Amygdala (tissue), 56 donors: ENCODE data around the gene KIZ.

ENCODE experiments used
- DNase-seq, 56 donors: peaks; one replicate each; lab custom pipeline; 2025; lab: John Stamatoyannopoulos, UW

Gene KIZ

DNA sequence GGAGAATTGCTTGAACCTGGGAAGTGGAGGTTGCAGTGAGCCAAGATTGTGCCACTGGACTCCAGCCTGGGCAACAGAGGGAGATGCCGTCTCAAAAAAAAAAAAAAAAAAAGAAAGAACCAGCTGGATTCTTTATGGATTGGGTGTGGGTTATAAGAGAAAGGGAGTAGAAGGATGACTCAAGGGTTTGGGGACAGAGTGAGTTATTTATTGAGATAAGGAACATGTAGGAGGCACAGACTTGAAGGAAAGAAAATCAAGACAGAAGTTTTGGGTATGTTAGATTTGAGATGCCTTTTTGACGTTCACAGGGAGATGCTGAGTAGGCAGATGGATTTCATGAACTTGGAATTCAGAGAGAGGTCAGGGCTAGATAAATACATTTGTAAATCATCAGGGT lies 47.6 kb downstream of the KIZ start:
- DNase-seq: no peak

DNA sequence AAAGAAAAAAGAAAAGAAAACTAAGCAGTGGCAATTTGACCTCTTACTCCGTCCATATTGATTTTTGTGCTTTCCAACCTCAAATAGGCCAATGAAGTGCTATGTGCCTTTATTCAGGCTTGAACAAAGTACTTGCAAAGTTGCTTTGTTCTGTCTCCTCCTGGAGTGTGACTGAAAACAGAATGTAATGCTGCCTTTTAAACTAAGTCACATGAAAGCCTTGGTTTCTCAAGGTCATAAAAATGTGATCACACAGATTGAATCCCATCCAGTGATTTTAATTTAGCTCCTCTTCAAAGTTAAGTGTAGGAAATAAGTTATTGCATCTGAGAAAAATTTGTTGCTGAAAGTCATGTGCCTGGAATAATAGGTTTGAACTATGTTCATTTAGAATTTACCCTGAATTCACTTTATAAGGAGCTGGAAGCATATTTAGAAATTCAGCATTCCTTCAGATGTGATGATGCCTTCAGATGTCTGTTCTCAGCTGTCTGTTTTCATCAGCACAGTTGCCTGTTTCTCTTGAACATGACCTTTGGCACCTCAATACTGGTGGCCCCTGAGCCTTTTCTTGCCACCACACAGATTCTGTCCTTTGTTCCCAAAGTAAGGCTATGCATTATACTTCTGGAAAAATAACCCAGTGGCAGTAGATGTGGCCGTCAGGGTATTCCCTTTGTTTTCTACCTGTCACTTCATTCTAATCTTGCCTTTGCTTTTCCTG lies 48.8 kb downstream of the KIZ start:
- DNase-seq: no peak

DNA sequence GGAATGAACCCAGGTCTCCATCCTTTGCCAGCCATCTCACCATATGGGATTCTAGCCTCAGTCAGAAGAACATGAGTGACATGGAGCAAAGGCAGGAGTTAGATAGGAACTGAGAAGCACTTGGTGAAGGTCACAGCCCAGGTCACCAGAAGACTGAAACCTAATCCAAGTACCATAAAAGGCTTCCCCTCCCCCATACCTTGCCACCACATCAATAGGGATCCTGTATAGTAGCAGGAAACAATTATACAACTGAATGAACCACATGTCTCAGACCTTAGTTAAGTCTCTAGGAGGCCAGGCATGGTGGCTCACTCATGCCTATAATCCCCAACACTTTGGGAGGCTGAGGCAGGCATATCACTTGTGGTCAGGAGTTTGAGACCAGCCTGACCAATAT lies 49.6 kb downstream of the KIZ start:
- DNase-seq: no peak

DNA sequence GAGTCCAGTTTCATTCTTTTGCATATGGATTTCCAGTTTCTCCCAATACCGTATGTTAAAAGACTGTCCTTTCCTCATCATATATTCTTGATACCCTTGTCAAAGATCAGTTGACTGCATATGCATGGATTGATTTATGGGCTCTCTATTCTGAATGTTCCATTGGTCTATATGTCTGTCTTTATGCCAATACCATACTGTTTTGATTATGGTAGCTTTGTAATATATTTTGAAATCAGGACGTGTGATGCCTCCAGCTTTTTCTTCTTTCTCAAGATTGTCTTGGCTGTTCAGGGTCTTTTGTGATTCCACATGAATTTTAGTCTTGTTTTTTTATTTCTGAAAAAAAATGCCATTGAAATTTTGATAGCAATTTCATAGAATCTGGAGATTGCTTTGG lies 51.9 kb downstream of the KIZ start:
- no peak for DNase-seq

DNA sequence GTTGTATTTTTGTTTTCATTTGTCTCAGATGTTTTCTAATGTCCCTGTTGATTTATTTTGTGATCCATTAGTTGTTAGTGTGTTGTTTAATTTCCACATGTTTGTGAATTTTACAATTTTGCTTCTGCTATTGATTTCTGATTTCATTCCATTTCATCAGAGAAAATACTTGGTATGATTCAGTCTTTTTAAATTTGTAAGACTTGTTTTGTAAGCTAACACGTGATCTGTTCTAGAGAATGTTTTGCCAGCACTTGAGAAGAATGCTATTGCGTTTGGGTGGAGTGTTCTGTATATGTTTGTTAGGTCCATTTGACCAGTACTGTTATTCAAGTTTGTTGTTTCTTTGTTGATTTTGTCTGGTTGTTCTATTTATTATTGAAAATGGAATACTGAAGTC lies 53.9 kb downstream of the KIZ start:
- no peak for DNase-seq

DNA sequence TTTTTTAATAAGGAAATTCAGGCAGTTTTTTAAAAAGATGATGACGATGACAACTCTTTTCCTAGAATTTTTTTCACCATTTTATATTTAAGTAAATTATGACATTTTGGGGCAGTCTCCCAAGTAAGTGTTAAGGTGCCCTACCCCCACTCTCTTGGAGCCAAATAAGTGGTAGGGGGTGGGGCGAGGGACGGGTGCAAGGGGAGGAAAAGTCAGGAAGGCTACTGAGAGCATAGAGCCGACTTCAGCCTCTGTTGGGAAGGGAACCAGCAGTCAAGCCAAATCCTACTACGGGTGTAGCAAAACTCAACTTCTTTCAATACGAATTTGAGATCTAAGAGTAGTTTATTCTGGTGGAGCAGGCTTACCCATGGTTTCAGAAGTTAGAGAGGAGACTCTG lies 54.4 kb downstream of the KIZ start:
- DNase-seq: no peak

DNA sequence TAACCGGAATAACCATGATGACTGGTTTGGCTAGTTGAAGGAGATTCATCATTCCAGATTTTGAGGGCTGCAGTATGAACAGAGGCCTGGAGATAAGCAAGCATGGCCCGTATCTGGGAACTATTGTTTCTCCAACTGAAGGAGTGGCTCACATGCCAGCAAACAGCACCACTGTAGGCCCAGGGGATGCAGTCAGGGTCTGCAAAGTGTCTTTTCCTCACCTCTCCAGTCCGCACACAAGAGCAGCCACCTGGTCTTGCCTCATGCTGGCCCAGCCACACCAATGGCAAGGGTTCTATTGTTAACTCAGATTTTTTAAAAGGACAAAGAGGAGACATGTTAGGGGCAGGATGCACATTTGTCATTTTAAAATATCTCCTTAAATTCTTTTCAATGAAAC lies 55.1 kb downstream of the KIZ start:
- DNase-seq: no peak

DNA sequence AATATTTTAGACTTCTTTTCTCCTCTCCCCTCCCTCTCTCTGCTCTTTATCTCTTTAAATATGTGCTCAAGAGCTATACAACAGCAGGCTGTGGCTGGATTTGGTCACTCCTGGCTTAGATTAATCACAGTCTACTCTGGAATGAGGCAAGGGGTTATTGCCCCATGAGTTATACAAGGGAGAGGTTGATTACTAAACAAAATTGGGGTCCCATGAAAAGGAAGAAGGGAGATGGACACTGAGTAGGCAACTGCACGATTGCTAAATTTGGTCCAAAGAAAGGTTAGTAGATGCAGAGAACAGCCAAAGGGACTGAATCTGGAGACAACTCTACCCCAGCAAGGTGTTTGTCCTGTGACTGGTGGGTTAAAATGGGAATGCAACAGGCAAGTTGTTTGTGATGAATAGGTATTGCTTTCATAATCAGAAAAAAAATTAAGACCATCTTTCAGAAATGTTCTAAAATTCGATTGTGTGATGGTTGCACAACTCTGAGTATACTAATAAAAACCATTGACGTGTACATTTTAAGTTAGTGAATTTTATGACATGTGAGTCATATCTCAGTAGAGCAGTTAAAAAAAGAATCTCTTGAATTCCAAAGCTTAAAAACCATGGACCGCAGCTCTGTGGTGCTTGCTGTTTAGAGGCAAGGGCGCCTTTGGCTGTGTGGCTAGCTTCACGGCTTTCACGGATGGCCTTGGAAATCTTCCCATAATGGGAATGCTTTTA lies 57.1 kb downstream of the KIZ start:
- no peak for DNase-seq

DNA sequence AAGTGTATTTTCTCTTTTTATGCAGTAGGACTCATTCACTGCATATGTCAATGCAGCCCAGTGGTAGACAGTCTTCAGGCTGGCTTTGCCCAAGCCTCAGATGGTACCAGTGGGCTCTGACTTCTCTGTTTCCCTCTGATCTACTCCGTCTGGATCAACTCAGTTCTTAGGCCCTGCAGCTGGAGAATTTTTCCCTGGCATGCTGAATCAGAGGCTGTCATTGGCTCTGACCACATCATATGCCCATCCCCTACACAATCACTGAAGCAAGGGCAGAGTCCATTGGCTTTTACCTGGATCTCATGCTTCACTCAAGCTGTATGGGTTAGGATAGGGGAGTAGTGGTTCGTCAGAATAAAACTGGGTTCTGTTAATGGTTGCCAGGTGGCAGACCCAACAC lies 57.8 kb downstream of the KIZ start:
- no peak for DNase-seq

DNA sequence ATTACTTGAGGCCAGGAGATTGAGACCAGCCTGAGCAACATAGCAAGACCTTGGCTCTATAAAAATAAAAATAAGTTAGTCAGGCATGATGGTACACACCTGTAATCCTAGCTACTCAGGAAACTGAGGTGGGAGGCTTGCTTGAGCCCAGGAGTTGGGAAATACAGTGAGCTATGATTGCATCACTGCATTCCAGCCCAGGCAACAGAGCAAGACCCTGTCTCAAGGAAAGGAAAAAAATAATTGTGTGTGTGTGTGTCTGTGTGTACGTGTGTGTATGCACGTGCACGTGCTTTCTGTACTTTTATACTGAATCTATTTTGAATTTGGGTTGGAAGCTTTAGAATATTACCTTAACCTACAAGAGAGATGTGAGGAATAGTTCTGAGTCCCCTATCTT lies 58.9 kb downstream of the KIZ start:
- DNase-seq: no peak

DNA sequence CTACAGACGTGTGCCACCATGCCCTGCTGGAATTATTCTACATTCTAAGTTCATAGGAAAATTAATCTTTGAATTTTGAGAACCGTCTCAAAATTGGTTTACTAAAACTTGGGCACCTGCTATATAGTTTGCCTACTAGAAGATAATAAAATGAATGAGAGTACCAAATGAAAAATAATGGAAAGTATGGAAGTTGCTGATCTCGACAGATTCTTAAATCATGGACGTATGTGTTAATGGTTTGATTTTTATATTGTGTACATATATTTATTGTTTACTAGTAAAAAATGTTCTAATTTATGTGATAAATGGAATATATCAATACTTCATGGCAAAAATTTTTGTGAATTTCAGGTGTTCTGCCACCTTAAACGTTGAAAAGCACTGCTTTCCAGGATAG lies 60.0 kb downstream of the KIZ start:
- DNase-seq: no peak

DNA sequence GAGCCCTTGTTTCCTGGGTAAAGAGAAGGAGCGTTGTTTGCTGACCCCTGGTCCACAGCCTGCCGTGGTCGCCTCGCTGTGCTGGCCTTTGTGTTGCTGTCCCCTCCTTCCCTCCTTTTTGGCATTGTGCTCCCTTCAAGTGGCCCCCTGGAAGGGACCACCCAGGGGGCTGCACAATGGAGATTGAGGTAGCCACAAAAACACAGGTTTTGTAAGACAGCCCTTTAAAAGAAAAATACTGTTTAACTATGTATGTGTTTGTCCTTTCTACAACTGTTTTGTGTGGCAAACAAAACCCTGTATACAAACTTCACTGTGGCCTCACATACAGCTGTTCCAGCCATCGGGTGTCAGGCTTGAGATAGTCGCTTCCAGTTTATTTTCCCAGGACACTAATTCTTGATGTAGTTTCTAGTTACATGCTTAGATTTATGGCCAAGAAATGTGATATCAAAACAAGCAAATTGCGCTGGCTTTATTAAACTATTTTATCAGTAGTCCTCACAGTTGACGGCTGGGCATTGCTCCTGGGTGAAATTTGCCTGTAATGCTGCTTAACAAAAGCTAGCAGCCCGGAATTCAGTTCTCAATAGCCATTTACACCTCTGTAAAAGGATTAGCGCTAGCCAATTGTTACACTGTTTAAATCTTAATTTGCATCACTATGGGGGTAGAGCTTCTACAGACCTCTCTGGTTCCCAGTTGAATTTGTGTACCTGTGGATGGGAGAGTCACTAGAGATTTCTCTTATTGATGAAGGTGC lies 64.1 kb downstream of the KIZ start:
- DNase-seq: peak in 2 of 56 donors; percentile 3 to 13

DNA sequence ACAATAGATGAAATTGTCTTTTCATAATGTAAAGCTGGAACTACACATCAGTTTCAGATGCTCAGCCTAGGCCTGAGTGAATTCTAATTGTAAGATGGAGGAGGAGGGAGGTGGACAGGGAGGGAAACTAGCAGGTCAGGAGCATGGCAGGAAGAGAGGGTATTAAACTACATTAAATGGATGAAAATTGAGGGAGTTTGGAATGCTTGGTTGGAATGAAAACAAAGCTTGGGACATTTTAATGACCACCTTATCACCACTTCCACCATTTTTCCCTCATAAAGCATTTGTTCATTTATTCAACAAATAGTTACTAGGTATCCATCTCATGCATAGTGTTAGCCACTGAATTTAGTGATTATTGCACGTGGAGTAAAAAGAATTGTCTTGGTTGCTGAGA lies 65.0 kb downstream of the KIZ start:
- DNase-seq: no peak

DNA sequence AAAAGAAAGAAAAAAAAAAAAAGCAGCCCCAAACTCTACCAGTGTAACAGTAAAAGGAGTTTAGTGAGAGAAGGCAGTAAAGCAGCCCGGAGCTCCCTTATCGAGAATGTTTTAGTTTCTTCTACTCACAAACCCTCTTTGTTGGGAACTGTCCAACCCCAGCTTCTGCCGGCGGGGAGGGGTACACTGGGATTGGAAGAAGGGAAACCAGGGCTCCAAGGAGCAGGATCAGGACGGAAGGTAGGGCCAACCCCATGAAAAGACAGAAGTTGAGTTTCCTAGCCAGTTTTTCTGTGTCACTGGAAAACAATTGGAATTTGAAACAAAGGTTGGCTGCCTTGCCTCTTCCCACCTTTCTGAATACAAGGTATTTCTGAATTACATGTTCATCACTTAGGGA lies 66.0 kb downstream of the KIZ start:
- DNase-seq: peak in 1 of 56 donors; percentile 6

DNA sequence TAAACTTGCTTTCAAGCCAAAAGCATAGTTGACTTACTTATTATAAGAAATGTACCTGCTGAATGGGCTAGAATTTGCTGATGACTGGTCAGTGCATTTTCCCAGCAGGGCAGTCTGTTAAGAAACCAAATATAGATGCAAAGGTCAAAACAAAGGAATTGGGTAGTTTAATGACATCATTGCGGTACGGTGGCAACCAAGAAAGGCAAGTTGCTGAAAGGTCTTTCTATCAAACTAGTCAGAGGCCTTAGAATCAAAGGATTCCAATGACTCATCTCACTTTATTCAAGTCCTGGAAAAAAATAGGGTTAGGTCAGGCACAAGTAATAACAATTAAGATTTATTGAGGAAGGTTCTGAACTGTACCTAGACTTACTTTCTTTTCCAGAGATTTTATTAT lies 76.4 kb downstream of the KIZ start:
- no peak for DNase-seq

DNA sequence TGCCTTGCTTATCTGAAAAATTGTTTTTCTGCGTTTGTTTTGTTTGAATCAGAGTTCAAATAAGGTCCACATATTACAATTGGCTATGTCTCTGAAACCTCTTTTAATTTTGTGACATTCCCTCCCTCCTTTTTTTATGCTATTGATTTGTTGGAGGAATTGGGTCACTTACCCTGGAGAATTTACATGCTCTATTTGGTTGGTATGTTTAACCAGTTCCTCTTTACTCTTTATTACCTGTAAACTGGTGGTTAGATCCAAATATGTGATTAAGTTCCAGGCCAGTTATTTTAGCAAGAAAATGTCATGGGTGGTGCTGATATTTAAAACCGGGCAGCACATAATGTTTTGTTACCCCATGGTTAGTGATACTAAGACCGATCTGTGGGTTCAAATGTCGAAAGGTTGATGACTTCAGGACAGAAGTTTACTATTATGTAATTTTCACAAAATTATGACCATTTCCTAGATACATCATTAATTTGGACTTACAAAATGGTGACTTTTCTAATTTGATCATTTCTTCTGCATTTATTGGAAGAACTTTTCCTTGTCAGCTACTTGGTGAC lies 77.3 kb downstream of the KIZ start:
- no peak for DNase-seq

DNA sequence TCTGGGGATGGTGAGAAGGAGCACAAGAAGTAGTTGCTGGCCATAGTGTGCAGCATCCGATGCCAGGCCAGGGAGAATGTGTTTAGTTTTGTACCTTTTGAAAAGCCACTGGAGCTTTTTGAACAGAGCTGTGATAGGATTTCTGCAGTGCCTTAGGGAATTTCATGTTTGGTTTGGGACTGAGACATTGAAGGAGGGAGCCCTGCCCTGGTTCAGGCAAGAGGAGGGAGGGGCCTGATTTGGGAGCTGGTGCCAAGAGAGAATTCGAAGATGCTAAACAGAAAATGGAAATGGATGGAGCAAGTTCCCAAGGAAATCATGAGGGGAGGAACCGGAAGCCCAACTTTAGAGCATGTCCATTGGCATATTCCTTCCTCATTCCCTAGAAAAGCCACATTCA lies 80.7 kb downstream of the KIZ start:
- DNase-seq: no peak

DNA sequence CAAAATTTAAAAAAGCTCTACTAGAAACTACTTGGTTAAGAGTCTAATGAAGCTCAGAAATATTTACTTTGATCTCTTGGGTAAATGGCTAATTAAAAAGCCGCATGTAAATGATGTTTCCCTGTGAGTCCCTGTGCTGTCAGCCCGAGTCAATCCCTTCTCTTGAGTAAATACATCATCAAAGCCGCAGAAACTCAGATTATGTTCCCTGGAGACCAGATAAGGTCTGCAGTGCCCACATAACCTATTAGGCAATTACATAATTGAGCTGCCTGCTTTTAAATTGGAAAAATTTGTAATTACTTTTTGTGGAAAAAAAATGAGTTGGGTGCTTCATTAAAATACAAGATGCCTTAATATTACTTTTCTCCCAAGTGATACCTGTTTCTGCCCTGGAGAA lies 83.1 kb downstream of the KIZ start:
- DNase-seq: no peak

DNA sequence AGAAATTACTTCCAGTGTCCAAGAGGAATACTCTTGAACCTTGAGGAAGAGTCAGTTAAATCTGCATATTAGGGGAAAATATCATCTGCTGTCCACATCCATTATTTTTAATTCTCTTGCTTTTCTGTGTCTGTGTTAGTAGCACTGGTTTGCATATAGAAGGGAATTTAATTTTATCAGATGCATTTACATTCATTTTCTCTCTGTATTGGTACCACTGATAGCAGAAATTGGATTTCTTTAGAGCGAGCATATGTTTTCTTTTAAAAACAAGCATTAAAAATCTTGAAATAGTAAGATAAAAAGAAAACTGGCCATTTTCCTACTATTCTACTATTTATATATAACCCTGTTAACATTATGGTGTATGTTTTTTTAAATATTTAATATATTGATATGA lies 83.8 kb downstream of the KIZ start:
- no peak for DNase-seq

DNA sequence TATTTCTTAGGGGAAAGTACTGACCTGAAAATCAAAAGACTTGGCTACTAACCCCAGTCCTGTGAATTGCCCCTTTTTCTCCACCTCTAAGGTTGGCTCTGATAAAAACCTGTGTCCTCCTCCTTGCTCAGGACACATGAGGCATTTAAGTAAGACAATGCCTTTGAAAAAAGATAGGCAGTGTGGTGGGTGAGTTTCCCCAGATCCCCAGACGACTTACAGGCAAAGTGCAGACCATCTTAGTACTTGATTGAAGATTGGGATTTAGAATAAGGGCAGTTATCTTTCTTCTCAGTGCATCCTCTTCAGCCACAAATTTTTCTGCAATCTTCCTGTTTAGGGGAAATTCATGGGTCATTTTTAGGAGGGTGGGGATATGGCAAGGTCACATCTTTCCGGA lies 87.8 kb downstream of the KIZ start:
- no peak for DNase-seq

DNA sequence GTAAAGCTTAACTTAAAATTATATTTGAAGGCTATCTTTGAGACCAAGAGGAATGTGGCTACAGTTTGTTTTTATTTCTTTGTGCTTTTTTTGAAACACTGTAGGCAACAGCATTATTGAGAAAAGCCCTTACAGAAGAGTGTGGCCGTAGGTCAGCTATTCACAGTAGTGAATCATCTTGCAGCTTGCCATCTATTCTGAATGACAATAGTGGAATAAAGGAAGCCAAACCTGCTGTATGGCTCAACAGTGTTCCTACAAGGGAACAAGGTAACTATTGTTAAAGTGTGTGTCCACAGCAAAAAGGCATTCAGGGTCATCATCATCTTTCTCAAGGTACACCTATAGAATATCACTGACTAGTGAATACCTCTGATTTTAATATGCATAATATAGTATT lies 88.5 kb downstream of the KIZ start:
- no peak for DNase-seq
